ENCODE data around the gene GNAT1. TPM values are rescaled to one million over a fixed set of nuclear protein-coding genes. Genes with fewer than 3 reads are reported as not detected.

The GNAT1 gene
- total RNA-seq, 1 experiment from 2014 or later: not detected

DNA sequence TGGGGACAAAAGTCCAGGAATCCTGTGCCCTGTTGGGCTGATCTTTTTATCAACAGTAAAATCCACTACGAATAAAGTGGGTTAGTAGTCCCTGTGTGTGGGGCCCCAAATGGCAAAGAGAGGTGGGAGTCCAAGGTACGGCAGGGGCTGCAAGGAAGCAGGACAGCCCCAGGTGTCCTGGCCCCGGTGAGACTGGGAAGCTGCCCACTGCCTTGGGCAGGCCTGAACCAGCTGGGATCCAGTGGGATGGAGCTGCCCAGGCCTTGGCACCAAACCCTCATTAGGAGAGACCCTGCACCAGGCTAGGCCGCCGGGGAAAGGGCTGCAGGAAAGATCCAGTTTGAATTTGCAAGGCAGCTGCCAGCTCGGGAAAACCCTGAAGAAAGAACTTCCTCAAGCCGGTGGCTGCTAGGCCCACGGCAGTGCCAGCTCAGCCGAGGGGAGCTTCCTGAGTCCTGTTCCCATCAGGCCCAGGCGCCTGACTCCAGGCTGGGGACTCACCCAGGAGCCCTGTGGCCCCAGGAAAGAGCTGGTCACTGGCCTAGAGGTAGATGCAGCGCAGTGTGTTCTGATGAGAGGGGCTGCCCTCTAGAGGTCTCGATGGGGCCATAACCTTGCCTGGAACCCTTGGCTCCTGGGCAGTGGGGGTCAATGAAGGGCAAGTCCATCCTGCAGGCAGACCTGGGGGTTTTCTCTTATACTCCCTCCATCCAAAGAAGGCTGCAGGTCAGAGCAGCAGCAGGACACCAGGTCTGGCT, 30.2 kb downstream of the GNAT1 start:
- no peaks in the 10 kb centered on the region for H3K4me1 ChIP-seq (ENCODE audit: insufficient read depth, low read length)
- H3K23me2 ChIP-seq (ENCODE audit: insufficient read length, low read depth, low read length, poor library complexity, severe bottlenecking): no peaks in the 10 kb centered on the region
- H4K20me1 ChIP-seq (ENCODE audit: control insufficient read depth, insufficient read depth, insufficient read length): no peaks in the 10 kb centered on the region
- H3K27ac Mint-ChIP-seq: no peak overlapping the region
- no peak overlapping the region for H2BK12ac ChIP-seq (ENCODE audit: insufficient read length, low read depth, low read length)
- no peaks in the 10 kb centered on the region for H3K79me2 ChIP-seq (ENCODE audit: insufficient read depth, low read length)
- no peak overlapping the region; the same call in 1 of the 2 replicates for H3K14ac ChIP-seq (ENCODE audit: insufficient read depth, low read length)
- no peaks in the 10 kb centered on the region for H3K79me1 ChIP-seq (ENCODE audit: insufficient read depth, low read depth, low read length, poor library complexity, severe bottlenecking)
- H3K4ac ChIP-seq (ENCODE audit: low read depth, low read length): no peak overlapping the region
- H3K36me3 Mint-ChIP-seq (ENCODE audit: insufficient read depth in 1 of 3, low read depth in 3 of 3): no peaks in the 10 kb centered on the region
- DNase-seq: peak; percentile 92
- H3K4me1 Mint-ChIP-seq: peaks cover 5 to 12% of the 10 kb centered on the region in 2 experiments
- peaks cover 28% of the 10 kb centered on the region for H3K27me3 Mint-ChIP-seq (ENCODE audit: low read depth)
- H3K9me3 Mint-ChIP-seq: peaks cover 0 to 4% of the 10 kb centered on the region in 2 experiments; a peak in 1 of 5 replicates
- H3K4me2 ChIP-seq (ENCODE audit: insufficient read depth, insufficient read length, low read length): no peak overlapping the region
- H4K5ac ChIP-seq (ENCODE audit: insufficient read length, low read depth, low read length): no peak overlapping the region
- peak overlapping the region; percentile 29 for H3K18ac ChIP-seq (ENCODE audit: insufficient read length, low read depth, low read length)
- H2BK120ac ChIP-seq (ENCODE audit: low read depth, low read length, poor library complexity, severe bottlenecking): no peak overlapping the region
- H2AFZ ChIP-seq (ENCODE audit: low read length): no peak overlapping the region
- H3K27ac ChIP-seq (ENCODE audit: insufficient read length, low read depth, low read length): no peak overlapping the region
- TF ChIP-seq, protein P1, sequence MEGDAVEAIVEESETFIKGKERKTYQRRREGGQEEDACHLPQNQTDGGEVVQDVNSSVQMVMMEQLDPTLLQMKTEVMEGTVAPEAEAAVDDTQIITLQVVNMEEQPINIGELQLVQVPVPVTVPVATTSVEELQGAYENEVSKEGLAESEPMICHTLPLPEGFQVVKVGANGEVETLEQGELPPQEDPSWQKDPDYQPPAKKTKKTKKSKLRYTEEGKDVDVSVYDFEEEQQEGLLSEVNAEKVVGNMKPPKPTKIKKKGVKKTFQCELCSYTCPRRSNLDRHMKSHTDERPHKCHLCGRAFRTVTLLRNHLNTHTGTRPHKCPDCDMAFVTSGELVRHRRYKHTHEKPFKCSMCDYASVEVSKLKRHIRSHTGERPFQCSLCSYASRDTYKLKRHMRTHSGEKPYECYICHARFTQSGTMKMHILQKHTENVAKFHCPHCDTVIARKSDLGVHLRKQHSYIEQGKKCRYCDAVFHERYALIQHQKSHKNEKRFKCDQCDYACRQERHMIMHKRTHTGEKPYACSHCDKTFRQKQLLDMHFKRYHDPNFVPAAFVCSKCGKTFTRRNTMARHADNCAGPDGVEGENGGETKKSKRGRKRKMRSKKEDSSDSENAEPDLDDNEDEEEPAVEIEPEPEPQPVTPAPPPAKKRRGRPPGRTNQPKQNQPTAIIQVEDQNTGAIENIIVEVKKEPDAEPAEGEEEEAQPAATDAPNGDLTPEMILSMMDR (conservative IDR thresholded peaks at IDR 0.05): peak; percentile 70
- no peak overlapping the region for H2BK5ac ChIP-seq (ENCODE audit: insufficient read length, low read length)
- no peak overlapping the region for H3K9ac ChIP-seq (ENCODE audit: extremely low read depth, insufficient read length, low read length)
- no peak overlapping the region for H3T11ph ChIP-seq (ENCODE audit: low read length)
- no peak overlapping the region for H3K56ac ChIP-seq (ENCODE audit: insufficient read length, low read depth, low read length)
- WGBS (ENCODE audit: extremely low coverage, insufficient read length, low lambda C conversion rate): no CpG with 5 or more reads among the region's 12 CpGs
- no peak overlapping the region for H4K8ac ChIP-seq (replicated peaks; ENCODE audit: insufficient read length, low read depth, low read length)
- H2AK5ac ChIP-seq (ENCODE audit: insufficient read length, low read length): no peak overlapping the region
- H3K4me3 Mint-ChIP-seq: no peak overlapping the region
- no peak overlapping the region for H2BK20ac ChIP-seq (ENCODE audit: low read depth, low read length, poor library complexity, severe bottlenecking)
- H3K9me3 ChIP-seq (ENCODE audit: control insufficient read depth, low read depth, low read length): no peaks in the 10 kb centered on the region
- H3K23ac ChIP-seq (ENCODE audit: insufficient read length, low read depth, low read length): no peak overlapping the region
- H3K27me3 ChIP-seq (ENCODE audit: insufficient read depth, low read length): no peaks in the 10 kb centered on the region
- no peak overlapping the region for H4K91ac ChIP-seq (ENCODE audit: insufficient read length, low read depth, low read length)
- no peak overlapping the region for H2BK15ac ChIP-seq (ENCODE audit: low read depth, low read length)
